LHCN-M2 (cell line): Measurements from ENCODE around the gene MINDY4. TPM values are rescaled to one million over a fixed set of nuclear protein-coding genes. Genes with fewer than 3 reads are reported as not detected.

Experiments
- DNase-seq: peaks from one replicate; pipeline ENCODE4 v3.0.0-alpha.2; 2012; ENCODE audit warnings: low read depth
- total RNA-seq: library from RNA; depleted of rRNA; stranded (reverse); fragments of >200 nt; gene quantifications from 2 replicates; pipeline ENCODE4 v1.2.3, GENCODE V29; 2014; rRNA removed

The MINDY4 gene
- total RNA-seq, 1 experiment from 2014 or later = 3.7 TPM

- DNase-seq = no peak
These were observed 159.4 kb downstream of the MINDY4 start for GRCh38 chr7:30930621-30931020.

- peak; percentile 90 for DNase-seq
These were observed 160.1 kb downstream of the MINDY4 start for GRCh38 chr7:30931161-30931928.

GRCh38 chr7:30931929-30932540, 160.8 kb downstream of the MINDY4 start:
- no peak for DNase-seq

GRCh38 chr7:30932562-30932961, 161.3 kb downstream of the MINDY4 start:
- DNase-seq = no peak

- DNase-seq = no peak
These were observed 162.1 kb downstream of the MINDY4 start for GRCh38 chr7:30933124-30933974.

GRCh38 chr7:30934225-30934624, 163.0 kb downstream of the MINDY4 start:
- DNase-seq = no peak

GRCh38 chr7:30934732-30935568, 163.7 kb downstream of the MINDY4 start:
- no peak for DNase-seq

GRCh38 chr7:30935569-30935877, 164.3 kb downstream of the MINDY4 start:
- no peak for DNase-seq

- no peak for DNase-seq
These were observed 165.5 kb downstream of the MINDY4 start for GRCh38 chr7:30936650-30937245.

- DNase-seq = no peak
These were observed 166.2 kb downstream of the MINDY4 start for GRCh38 chr7:30937416-30937815.

GRCh38 chr7:30938435-30939316, 167.5 kb downstream of the MINDY4 start:
- DNase-seq = peak; percentile 69

GRCh38 chr7:30941582-30942323, 170.5 kb downstream of the MINDY4 start:
- DNase-seq = no peak

Other genes with a start within 250 kb of the MINDY4 start
- gene GARS1, start 176.5 kb upstream of the MINDY4 start, total RNA-seq = 106 and 137 TPM in 2 replicates
- not detected in 2 replicates for gene CRHR2, start 89.0 kb upstream of the MINDY4 start, total RNA-seq
- gene INMT, start 19.3 kb upstream of the MINDY4 start, total RNA-seq = 1.4 and 1.7 TPM in 2 replicates
- 0.13 and 0.23 TPM in 2 replicates for gene AQP1, start 140.4 kb downstream of the MINDY4 start, total RNA-seq
- not detected in 2 replicates for gene GHRHR, start 192.5 kb downstream of the MINDY4 start, total RNA-seq